SK-N-SH (cell line): ENCODE measurements around the gene STIM1. TPM values are rescaled to one million over a fixed set of nuclear protein-coding genes. Genes with fewer than 3 reads are reported as not detected.

Source experiments
- CTCF ChIA-PET: fragments of 300-600, 350-600 bp; formaldehyde crosslinking; extraction: SDS; loops from one replicate; lab custom pipeline; 2021; lab: Yijun Ruan, JAX
- POLR2A ChIA-PET: fragments of 350-600 bp; sonication (Branson Sonifier 250); formaldehyde crosslinking; extraction: SDS; loops from one replicate; lab custom pipeline; 2020; ENCODE audit warnings: antibody characterized with exemption, inconsistent platforms; lab: Yijun Ruan, JAX
- DNase-seq: peaks from one replicate; pipeline ENCODE4 v3.0.0; 2012
- H2AFZ ChIP-seq: fragments of 200-600 bp; sonication (generic); 2 replicates; pipeline ENCODE4 v1.8.1; 2016; ENCODE audit warnings: antibody characterized with exemption, mild to moderate bottlenecking, low read depth
- H3F3A ChIP-seq: fragments of 200-600 bp; sonication (generic); replicated peaks from 2 replicates; pipeline ENCODE3; 2016; ENCODE audit warnings: antibody characterized with exemption, mild to moderate bottlenecking; ENCODE audit not compliant: insufficient read depth
- H3K27ac ChIP-seq, 2 experiments: fragments of 200-500 bp in 1 of 2; fragments of 200-600 bp in 1 of 2; sonication (Bioruptor generic) in 1 of 2; sonication (generic), shearing (Covaris generic) in 1 of 2; 2 replicates each; pipeline versions ENCODE4 v1.5.1 to v1.6.1; 2014 to 2016; ENCODE audit warnings: low read depth in 2 of 2, inconsistent platforms in 1 of 2, low read length in 1 of 2, mild to moderate bottlenecking in 1 of 2, mixed read lengths in 1 of 2
- H3K27me3 ChIP-seq: fragments of 200-600 bp; sonication (generic), shearing (Covaris generic); 2 replicates; pipeline ENCODE4 v1.6.1; 2016; ENCODE audit warnings: mixed run types; ENCODE audit not compliant: insufficient read depth
- H3K36me3 ChIP-seq, 2 experiments: fragments of 200-500 bp in 1 of 2; fragments of 200-600 bp in 1 of 2; sonication (Bioruptor generic) in 1 of 2; sonication (generic) in 1 of 2; replicated peaks in 1 of 2; 2 replicates each; pipeline versions ENCODE3 to v1.5.1; 2014 to 2016; ENCODE audit warnings: low read length in 1 of 2, mild to moderate bottlenecking in 1 of 2; ENCODE audit not compliant: insufficient read depth in 2 of 2, control insufficient read depth in 1 of 2
- H3K4me1 ChIP-seq, 2 experiments: fragments of 200-500 bp in 1 of 2; fragments of 200-600 bp in 1 of 2; sonication (Bioruptor generic) in 1 of 2; sonication (generic), shearing (Covaris generic) in 1 of 2; 2 replicates each; pipeline versions ENCODE4 v1.5.1 to v1.6.1; 2014 to 2016; ENCODE audit warnings: low read depth in 1 of 2, low read length in 1 of 2, mixed run types in 1 of 2; ENCODE audit not compliant: insufficient read depth in 2 of 2, control insufficient read depth in 1 of 2
- H3K4me2 ChIP-seq: fragments of 200-600 bp; sonication (generic), shearing (Covaris generic); 2 replicates; pipeline ENCODE4 v1.6.1; 2017; ENCODE audit warnings: mixed run types
- H3K4me3 ChIP-seq, 2 experiments: fragments of 200-500 bp in 1 of 2; fragments of 200-600 bp in 1 of 2; sonication (Bioruptor generic) in 1 of 2; sonication (generic), shearing (Covaris generic) in 1 of 2; 2 replicates each; pipeline versions ENCODE4 v1.5.1 to v1.8.1; 2014 to 2016; ENCODE audit warnings: low read depth in 2 of 2, inconsistent platforms in 1 of 2, low read length in 1 of 2, mild to moderate bottlenecking in 1 of 2, mixed read lengths in 1 of 2, moderate library complexity in 1 of 2
- H3K79me2 ChIP-seq: fragments of 200-600 bp; sonication (generic); 2 replicates; pipeline ENCODE4 v1.8.1; 2017; ENCODE audit warnings: mild to moderate bottlenecking; ENCODE audit not compliant: insufficient read depth
- H3K9ac ChIP-seq: fragments of 200-600 bp; sonication (generic); 2 replicates; pipeline ENCODE4 v1.6.1; 2017; ENCODE audit warnings: mixed run types
- H3K9me2 ChIP-seq: fragments of 200-600 bp; sonication (generic); 2 replicates; pipeline ENCODE4 v1.6.1; 2017; ENCODE audit warnings: mixed run types
- H3K9me3 ChIP-seq: fragments of 200-600 bp; sonication (generic); 2 replicates; pipeline ENCODE4 v1.6.1; 2017; ENCODE audit warnings: mixed run types, mild to moderate bottlenecking, moderate library complexity
- H4K20me1 ChIP-seq: fragments of 200-600 bp; sonication (generic); 2 replicates; pipeline ENCODE4 v1.6.1; 2017; ENCODE audit warnings: mild to moderate bottlenecking, mixed run types; ENCODE audit not compliant: insufficient read depth
- CHD2 ChIP-seq: fragments of 150-350 bp; IDR thresholded peaks from 2 replicates; pipeline ENCODE4 v1.6.1; 2018; ENCODE audit warnings: low read length; ENCODE audit not compliant: partially characterized antibody
- EZH2phosphoT487 ChIP-seq: fragments of 200-600 bp; sonication (generic); IDR thresholded peaks from 2 replicates; pipeline ENCODE4 v1.6.1; 2017; ENCODE audit warnings: low read depth, mixed run types, mild to moderate bottlenecking, antibody characterized with exemption, moderate library complexity, borderline replicate concordance
- FOXM1 ChIP-seq: IDR thresholded peaks from 2 replicates; pipeline ENCODE4 v1.4.0; 2012; ENCODE audit warnings: low read depth, mild to moderate bottlenecking
- GABPA ChIP-seq: IDR thresholded peaks from 2 replicates; pipeline ENCODE4 v1.4.0; 2012; ENCODE audit warnings: low read depth, mild to moderate bottlenecking
- MXI1 ChIP-seq: IDR thresholded peaks from 2 replicates; pipeline ENCODE4 v1.6.1; 2012; ENCODE audit warnings: mild to moderate bottlenecking, low read depth, low read length, improper control_type of control experiment
- NRF1 ChIP-seq: IDR thresholded peaks from 2 replicates; pipeline ENCODE4 v1.6.1; 2012; ENCODE audit warnings: low read depth, mild to moderate bottlenecking, low read length
- POLR2AphosphoS5 ChIP-seq: IDR thresholded peaks from 2 replicates; pipeline ENCODE4 v1.6.1; 2012; ENCODE audit warnings: low read depth, low read length
- RFX5 ChIP-seq: IDR thresholded peaks from 2 replicates; pipeline ENCODE4 v1.6.1; 2012; ENCODE audit warnings: mild to moderate bottlenecking, improper control_type of control experiment, low read length
- RXRA ChIP-seq: IDR thresholded peaks from 2 replicates; pipeline ENCODE4 v1.4.0; 2012; ENCODE audit warnings: low read depth, mild to moderate bottlenecking, borderline replicate concordance
- SIN3A ChIP-seq: IDR thresholded peaks from 2 replicates; pipeline ENCODE4 v1.6.1; 2012; ENCODE audit warnings: low read depth, mild to moderate bottlenecking, low read length, moderate library complexity, borderline replicate concordance
- SMC3 ChIP-seq: IDR thresholded peaks from 2 replicates; pipeline ENCODE4 v1.6.1; 2012; ENCODE audit warnings: low read depth, low read length, improper control_type of control experiment
- TAF1 ChIP-seq: IDR thresholded peaks from 2 replicates; pipeline ENCODE4 v1.6.1; 2012; ENCODE audit warnings: low read depth, mild to moderate bottlenecking, low read length, moderate library complexity, borderline replicate concordance
- TCF12 ChIP-seq: IDR thresholded peaks from 2 replicates; pipeline ENCODE4 v1.4.0; 2012
- TEAD4 ChIP-seq: IDR thresholded peaks from 2 replicates; pipeline ENCODE4 v1.4.0; 2012; ENCODE audit warnings: mild to moderate bottlenecking, borderline replicate concordance; ENCODE audit not compliant: insufficient read depth
- WGBS: methylation state at CpG from one replicate; pipeline ENCODE4 v1.1.6; 2017; ENCODE audit warnings: low lambda C conversion rate; 5-methylcytosine and 5-hydroxymethylcytosine counted together
- polyA plus RNA-seq, 3 experiments: library from polyadenylated mRNA; depleted of rRNA; stranded (reverse); fragments of >200 nt; gene quantifications; 2 replicates each; pipeline ENCODE4 v1.2.3, GENCODE V29; 2012
- TF ChIP-seq, protein P1 (sequence below): IDR thresholded peaks from 2 replicates; pipeline ENCODE4 v1.6.1; 2012; ENCODE audit warnings: mild to moderate bottlenecking, low read depth, low read length, moderate library complexity
- TF ChIP-seq, protein P2 (sequence below): IDR thresholded peaks from 2 replicates; pipeline ENCODE4 v1.4.0; 2012; ENCODE audit warnings: low read depth
- TF ChIP-seq, protein P3 (sequence below): IDR thresholded peaks from 2 replicates; pipeline ENCODE4; 2012
- TF ChIP-seq, protein P4 (sequence below): fragments of 200-600 bp; sonication (generic); IDR thresholded peaks from 2 replicates; pipeline ENCODE4 v1.6.1; 2017; ENCODE audit warnings: antibody characterized with exemption, mild to moderate bottlenecking, moderate library complexity

Gene STIM1
- polyA plus RNA-seq, 1 of the 3 experiments (the other 2 are of a cell fraction) = 29.5 TPM

DNA sequence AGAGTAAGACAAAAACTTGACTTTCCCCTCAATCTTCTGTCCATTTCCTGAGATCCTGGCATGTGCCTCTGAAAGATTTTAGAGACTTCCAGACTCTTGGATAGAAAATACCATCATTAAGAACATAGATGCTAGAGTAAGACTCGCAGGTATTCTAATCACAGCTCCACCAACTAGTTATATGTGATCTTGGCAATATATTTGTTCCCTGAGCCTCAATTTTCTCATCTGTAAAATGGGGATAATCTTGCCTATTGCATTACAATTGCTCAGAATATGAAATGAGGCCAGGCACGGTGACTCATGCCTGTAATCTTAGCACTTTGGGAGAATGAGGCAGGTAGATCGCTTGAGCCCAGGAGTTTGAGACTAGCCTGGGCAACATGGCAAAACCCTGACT is 25.4 kb upstream of the STIM1 start:
- peaks cover 68% of the 10 kb centered on the region for H4K20me1 ChIP-seq
- no peak overlapping the region for H3K4me2 ChIP-seq
- ChIA-PET POLR2A (no interaction called here), CTCF (interaction anchor here (0.9 to 4.3 kb wide), 4 partner anchors 11 to 243 kb away, joined by 3 to 17 read pairs (median 5); partner anchors contain the start of gene STIM1)
- H3K27ac ChIP-seq = no peak overlapping the region
- peaks cover 65% of the 10 kb centered on the region for H3K79me2 ChIP-seq
- WGBS = 90% methylated on average over 3 of the region's 3 CpGs
- no peaks in the 10 kb centered on the region for H3K9me2 ChIP-seq
- no peak overlapping the region for H3K9ac ChIP-seq
- TF ChIP-seq SMC3 (no peak), RFX5 (no peak), FOXM1 (no peak), SIN3A (no peak), TCF12 (no peak)
- TF ChIP-seq, protein P1, sequence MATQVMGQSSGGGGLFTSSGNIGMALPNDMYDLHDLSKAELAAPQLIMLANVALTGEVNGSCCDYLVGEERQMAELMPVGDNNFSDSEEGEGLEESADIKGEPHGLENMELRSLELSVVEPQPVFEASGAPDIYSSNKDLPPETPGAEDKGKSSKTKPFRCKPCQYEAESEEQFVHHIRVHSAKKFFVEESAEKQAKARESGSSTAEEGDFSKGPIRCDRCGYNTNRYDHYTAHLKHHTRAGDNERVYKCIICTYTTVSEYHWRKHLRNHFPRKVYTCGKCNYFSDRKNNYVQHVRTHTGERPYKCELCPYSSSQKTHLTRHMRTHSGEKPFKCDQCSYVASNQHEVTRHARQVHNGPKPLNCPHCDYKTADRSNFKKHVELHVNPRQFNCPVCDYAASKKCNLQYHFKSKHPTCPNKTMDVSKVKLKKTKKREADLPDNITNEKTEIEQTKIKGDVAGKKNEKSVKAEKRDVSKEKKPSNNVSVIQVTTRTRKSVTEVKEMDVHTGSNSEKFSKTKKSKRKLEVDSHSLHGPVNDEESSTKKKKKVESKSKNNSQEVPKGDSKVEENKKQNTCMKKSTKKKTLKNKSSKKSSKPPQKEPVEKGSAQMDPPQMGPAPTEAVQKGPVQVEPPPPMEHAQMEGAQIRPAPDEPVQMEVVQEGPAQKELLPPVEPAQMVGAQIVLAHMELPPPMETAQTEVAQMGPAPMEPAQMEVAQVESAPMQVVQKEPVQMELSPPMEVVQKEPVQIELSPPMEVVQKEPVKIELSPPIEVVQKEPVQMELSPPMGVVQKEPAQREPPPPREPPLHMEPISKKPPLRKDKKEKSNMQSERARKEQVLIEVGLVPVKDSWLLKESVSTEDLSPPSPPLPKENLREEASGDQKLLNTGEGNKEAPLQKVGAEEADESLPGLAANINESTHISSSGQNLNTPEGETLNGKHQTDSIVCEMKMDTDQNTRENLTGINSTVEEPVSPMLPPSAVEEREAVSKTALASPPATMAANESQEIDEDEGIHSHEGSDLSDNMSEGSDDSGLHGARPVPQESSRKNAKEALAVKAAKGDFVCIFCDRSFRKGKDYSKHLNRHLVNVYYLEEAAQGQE = no peak
- no peak overlapping the region for H2AFZ ChIP-seq
- H3K36me3 ChIP-seq = peaks cover 10 to 24% of the 10 kb centered on the region in 2 experiments
- no peaks in the 10 kb centered on the region for H3K9me3 ChIP-seq
- H3F3A ChIP-seq = peaks cover 10% of the 10 kb centered on the region
- H3K4me3 ChIP-seq = no peak overlapping the region
- no peaks in the 10 kb centered on the region for H3K27me3 ChIP-seq
- H3K4me1 ChIP-seq = peaks cover 0 to 2% of the 10 kb centered on the region in 2 experiments; a peak in 1 of 4 replicates
- DNase-seq = no peak

DNA sequence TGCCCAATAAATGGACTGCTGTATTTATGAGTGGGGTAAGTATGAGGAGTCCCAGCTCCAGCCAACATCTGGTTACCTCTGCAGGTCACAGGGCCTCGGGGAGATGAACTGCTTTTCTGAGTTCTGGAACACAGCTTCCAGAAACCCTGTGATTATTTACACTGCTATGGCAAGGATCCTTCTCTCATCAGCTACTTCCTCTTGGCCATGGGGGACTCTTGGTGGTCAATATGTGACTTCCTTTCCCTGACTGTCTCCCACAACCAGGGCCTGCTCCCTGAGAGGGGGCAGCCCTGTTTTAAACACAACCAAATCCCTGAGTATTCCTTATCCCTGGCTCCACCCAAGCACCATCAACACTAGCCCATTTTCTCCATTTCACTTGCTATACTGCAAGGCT is 24.7 kb upstream of the STIM1 start:
- H3K4me2 ChIP-seq = no peak overlapping the region
- peaks cover 74% of the 10 kb centered on the region for H4K20me1 ChIP-seq
- CTCF ChIA-PET = interaction anchor here (1.4 to 4.3 kb wide), 3 partner anchors 19 to 242 kb away, joined by 3 to 17 read pairs (median 7); partner anchors contain the start of gene STIM1
- no peak for TF ChIP-seq TEAD4
- no peak for TF ChIP-seq EZH2phosphoT487
- TF ChIP-seq NRF1 = no peak
- TF ChIP-seq RFX5 = no peak
- TF ChIP-seq, protein P2, sequence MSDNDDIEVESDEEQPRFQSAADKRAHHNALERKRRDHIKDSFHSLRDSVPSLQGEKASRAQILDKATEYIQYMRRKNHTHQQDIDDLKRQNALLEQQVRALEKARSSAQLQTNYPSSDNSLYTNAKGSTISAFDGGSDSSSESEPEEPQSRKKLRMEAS = no peak
- TF ChIP-seq FOXM1 = no peak
- no peak for TF ChIP-seq CHD2
- TF ChIP-seq, protein P3, sequence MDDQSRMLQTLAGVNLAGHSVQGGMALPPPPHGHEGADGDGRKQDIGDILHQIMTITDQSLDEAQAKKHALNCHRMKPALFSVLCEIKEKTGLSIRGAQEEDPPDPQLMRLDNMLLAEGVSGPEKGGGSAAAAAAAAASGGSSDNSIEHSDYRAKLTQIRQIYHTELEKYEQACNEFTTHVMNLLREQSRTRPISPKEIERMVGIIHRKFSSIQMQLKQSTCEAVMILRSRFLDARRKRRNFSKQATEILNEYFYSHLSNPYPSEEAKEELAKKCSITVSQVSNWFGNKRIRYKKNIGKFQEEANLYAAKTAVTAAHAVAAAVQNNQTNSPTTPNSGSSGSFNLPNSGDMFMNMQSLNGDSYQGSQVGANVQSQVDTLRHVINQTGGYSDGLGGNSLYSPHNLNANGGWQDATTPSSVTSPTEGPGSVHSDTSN = no peak
- no peak for TF ChIP-seq POLR2AphosphoS5
- no peak for TF ChIP-seq GABPA
- TF ChIP-seq RXRA = no peak
- TF ChIP-seq SMC3 = no peak
- no peak for TF ChIP-seq MXI1
- TF ChIP-seq, protein P4, sequence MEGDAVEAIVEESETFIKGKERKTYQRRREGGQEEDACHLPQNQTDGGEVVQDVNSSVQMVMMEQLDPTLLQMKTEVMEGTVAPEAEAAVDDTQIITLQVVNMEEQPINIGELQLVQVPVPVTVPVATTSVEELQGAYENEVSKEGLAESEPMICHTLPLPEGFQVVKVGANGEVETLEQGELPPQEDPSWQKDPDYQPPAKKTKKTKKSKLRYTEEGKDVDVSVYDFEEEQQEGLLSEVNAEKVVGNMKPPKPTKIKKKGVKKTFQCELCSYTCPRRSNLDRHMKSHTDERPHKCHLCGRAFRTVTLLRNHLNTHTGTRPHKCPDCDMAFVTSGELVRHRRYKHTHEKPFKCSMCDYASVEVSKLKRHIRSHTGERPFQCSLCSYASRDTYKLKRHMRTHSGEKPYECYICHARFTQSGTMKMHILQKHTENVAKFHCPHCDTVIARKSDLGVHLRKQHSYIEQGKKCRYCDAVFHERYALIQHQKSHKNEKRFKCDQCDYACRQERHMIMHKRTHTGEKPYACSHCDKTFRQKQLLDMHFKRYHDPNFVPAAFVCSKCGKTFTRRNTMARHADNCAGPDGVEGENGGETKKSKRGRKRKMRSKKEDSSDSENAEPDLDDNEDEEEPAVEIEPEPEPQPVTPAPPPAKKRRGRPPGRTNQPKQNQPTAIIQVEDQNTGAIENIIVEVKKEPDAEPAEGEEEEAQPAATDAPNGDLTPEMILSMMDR = no peak
- TF ChIP-seq TAF1 = no peak

More for the DNA sequence above, 24.7 kb upstream of the STIM1 start:
- no peak overlapping the region for H2AFZ ChIP-seq
- H3K4me1 ChIP-seq = peaks cover 0 to 3% of the 10 kb centered on the region in 2 experiments; a peak in 1 of 4 replicates
- H3K27ac ChIP-seq = no peak overlapping the region
- peaks cover 72% of the 10 kb centered on the region for H3K79me2 ChIP-seq
- no peaks in the 10 kb centered on the region for H3K27me3 ChIP-seq
- no peaks in the 10 kb centered on the region for H3K9me3 ChIP-seq
- peaks cover 7 to 27% of the 10 kb centered on the region in 2 experiments for H3K36me3 ChIP-seq
- H3K4me3 ChIP-seq = no peak overlapping the region
- peaks cover 10% of the 10 kb centered on the region for H3F3A ChIP-seq
- DNase-seq = no peak
- WGBS = 100% methylated on average over 1 of the region's 1 CpG
- no peaks in the 10 kb centered on the region for H3K9me2 ChIP-seq
- POLR2A ChIA-PET = interaction anchor here (1.9 kb wide), 1 partner anchor 10 kb away, joined by 6 read pairs; the partner anchor contains the start of gene RHOG
- no peak overlapping the region for H3K9ac ChIP-seq
